Retinal pigment epithelial cell (primary cell): ENCODE results near the gene CCR5AS.

ENCODE experiments used
- DNase-seq: peaks from one replicate; pipeline ENCODE4 v3.0.0-alpha.2; 2010; ENCODE audit warnings: low read depth
- H3K4me3 ChIP-seq: 2 replicates; pipeline ENCODE4 v1.5.1; 2011; ENCODE audit warnings: mild to moderate bottlenecking, low read length, control low read depth, moderate library complexity
- CTCF ChIP-seq: conservative IDR thresholded peaks from 2 replicates; pipeline ENCODE4 v1.5.1; 2011; ENCODE audit warnings: low read depth, low read length, control low read depth, inconsistent platforms

Gene CCR5AS

DNA sequence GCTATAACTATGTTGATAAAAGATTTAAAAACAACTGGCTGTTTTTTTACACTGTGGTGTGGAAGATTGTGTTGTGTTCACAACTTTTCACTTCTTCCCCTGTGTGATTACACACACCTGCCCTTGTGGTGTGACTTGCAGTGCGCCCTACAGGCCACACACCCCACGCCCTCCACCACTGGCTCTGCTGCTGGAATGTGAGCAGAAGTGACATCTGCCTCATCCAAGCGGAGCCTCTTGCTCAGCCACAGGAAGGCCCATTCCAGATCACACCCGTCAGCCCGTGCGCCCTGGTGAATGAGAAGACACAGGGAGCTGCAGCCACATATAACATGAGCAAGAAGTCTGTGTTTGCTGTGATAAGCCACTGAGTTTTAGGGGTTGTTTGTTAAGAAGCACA is 46.0 kb downstream of the CCR5AS start:
- no peak for TF ChIP-seq CTCF
- no peak overlapping the region for H3K4me3 ChIP-seq
- no peak for DNase-seq

- no peak for DNase-seq
- no peak overlapping the region for H3K4me3 ChIP-seq
- TF ChIP-seq CTCF = no peak
These were observed 47.0 kb downstream of the CCR5AS start for GRCh38 chr3:46359733-46360493.

DNA sequence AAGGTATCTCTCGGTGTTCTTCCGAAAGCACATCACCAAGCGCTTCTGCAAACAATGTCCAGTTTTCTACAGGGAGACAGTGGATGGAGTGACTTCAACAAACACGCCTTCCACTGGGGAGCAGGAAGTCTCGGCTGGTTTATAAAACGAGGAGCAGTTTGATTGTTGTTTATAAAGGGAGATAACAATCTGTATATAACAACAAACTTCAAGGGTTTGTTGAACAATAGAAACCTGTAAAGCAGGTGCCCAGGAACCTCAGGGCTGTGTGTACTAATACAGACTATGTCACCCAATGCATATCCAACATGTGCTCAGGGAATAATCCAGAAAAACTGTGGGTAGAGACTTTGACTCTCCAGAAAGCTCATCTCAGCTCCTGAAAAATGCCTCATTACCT is 48.4 kb downstream of the CCR5AS start:
- DNase-seq = no peak
- no peak for TF ChIP-seq CTCF
- no peak overlapping the region for H3K4me3 ChIP-seq

DNA sequence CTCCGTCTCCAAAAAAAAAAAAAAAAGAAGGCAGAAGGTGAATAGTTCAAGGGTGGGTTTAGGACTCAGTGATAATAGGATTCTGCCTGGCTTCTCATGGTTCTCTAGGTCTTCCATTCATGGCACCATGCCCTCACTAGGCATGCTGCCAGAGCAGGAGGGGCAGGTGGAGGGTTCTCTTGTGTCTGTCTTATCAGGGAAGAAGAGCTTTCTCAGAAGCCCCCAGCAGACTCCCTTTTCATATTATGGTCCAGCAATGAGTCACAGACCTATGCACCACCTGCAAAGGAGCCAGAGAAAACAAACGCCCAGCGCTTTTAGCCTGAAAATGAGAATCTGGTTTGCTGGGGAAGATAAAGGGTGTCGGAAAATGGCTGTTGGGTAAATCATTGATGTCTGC is 50.0 kb downstream of the CCR5AS start:
- TF ChIP-seq CTCF = no peak
- DNase-seq = no peak
- no peak overlapping the region for H3K4me3 ChIP-seq

DNA sequence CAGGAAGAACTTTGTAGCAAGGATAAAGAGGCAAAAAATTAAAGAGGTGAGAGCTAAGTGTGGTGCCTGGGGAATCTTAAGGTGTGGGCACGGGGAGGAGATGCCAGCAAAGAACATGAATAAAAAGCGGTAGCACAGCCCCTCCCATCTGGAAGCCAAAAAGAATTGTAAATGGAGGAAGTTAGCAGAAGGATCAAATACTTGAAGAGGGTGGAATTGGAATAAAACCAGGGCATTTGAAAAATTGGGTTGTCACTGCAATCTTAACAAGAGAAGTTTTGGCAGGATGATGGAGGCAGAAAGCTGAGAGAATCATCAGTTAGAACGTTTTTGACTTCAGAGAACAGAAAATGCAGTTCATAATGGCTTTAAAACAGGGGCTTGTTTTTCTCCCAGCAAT is 50.6 kb downstream of the CCR5AS start:
- DNase-seq = no peak
- TF ChIP-seq CTCF = no peak
- H3K4me3 ChIP-seq = no peak overlapping the region

GRCh38 chr3:46354984-46355383 is 51.9 kb downstream of the CCR5AS start:
- DNase-seq = no peak
- no peak for TF ChIP-seq CTCF
- no peak overlapping the region for H3K4me3 ChIP-seq

GRCh38 chr3:46354478-46354877 is 52.4 kb downstream of the CCR5AS start:
- no peak overlapping the region for H3K4me3 ChIP-seq

More at GRCh38 chr3:46354478-46354877, 52.4 kb downstream of the CCR5AS start:
- TF ChIP-seq CTCF = no peak
- no peak for DNase-seq
